SJSA1 (cell line): ENCODE data around the gene NFIX. TPM values are rescaled to one million over a fixed set of nuclear protein-coding genes. Genes with fewer than 3 reads are reported as not detected.

Experiments used
- DNase-seq, 2 experiments: peaks; one replicate each; pipeline ENCODE4 v3.0.0-alpha.2; 2015 to 2020; ENCODE audit warnings: low spot score in 2 of 2, low read depth in 1 of 2
- H3K27ac ChIP-seq: fragments of 250-450 bp; sonication (Bioruptor Pico); 2 replicates; pipeline ENCODE4 v1.5.1; 2020; ENCODE audit warnings: mild to moderate bottlenecking, moderate library complexity
- H3K27me3 ChIP-seq: fragments of 250-450 bp; sonication (Bioruptor Pico); replicated peaks from 2 replicates; pipeline ENCODE4 v1.5.1; 2020; ENCODE audit warnings: mild to moderate bottlenecking, moderate library complexity
- H3K36me3 ChIP-seq: fragments of 250-450 bp; sonication (Bioruptor Pico); 2 replicates; pipeline ENCODE4 v1.5.1; 2020; ENCODE audit warnings: mild to moderate bottlenecking
- H3K4me1 ChIP-seq: fragments of 250-450 bp; sonication (Bioruptor Pico); replicated peaks from 2 replicates; pipeline ENCODE4 v1.6.1; 2021; ENCODE audit warnings: mild to moderate bottlenecking
- H3K4me3 ChIP-seq: fragments of 250-450 bp; sonication (Bioruptor Pico); 2 replicates; pipeline ENCODE4 v1.5.1; 2020; ENCODE audit warnings: mild to moderate bottlenecking
- H3K9me3 ChIP-seq: fragments of 250-450 bp; sonication (Bioruptor Pico); replicated peaks from 2 replicates; pipeline ENCODE4 v1.5.1; 2020; ENCODE audit warnings: mild to moderate bottlenecking
- total RNA-seq: library from RNA; depleted of rRNA; stranded (reverse); fragments of >200 nt; shearing (Covaris generic); gene quantifications from 2 replicates; pipeline ENCODE4 v1.2.3, GENCODE V29; 2014

NFIX gene
- total RNA-seq, 1 experiment from 2014 or later, result 10.9 TPM

DNA sequence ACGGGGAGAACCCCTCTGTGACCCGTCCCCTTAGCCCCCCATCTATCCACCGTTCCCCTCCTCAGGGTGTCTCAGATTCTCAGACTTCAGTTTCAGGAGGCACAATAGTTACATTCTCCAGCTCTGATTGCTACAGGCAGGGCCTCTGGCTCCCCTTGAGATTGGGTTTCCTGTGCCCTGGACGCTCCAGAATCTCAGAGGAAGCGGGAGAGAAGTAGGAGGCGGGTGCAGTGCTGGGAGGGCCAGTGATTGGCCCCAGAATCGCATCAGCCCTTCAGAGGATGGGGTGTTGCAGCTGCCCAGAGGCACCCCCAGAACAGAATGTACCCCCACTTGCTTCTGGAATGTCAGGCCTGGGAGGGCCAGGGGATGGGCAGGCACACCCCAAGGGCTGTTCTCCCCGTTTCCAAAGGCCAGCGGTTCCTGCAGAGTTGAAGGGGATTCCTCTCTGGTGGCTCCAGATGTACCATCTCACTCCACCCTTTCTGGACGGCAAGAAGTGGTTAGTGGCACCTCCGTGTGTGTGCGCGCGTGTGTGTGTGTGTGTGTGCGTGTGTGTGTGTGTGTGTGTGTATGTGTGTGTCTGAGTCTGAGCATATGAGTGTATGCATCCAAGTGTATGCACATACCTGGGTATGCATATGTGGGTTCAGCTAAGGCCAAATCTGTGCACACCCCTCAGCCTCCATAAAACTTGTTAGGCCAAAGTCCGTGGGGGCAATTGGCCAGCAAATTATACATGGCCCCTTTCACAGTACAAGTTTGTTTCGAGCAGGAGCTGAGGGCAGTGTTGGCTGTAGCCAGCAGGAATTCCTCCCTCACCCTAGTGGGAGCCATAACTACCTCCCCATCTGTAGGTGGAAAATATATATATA is 71.9 kb downstream of the NFIX start:
- Histone ChIP-seq H3K27me3 (no peaks in the 10 kb centered on the region), H3K4me1 (no peaks in the 10 kb centered on the region)

DNA sequence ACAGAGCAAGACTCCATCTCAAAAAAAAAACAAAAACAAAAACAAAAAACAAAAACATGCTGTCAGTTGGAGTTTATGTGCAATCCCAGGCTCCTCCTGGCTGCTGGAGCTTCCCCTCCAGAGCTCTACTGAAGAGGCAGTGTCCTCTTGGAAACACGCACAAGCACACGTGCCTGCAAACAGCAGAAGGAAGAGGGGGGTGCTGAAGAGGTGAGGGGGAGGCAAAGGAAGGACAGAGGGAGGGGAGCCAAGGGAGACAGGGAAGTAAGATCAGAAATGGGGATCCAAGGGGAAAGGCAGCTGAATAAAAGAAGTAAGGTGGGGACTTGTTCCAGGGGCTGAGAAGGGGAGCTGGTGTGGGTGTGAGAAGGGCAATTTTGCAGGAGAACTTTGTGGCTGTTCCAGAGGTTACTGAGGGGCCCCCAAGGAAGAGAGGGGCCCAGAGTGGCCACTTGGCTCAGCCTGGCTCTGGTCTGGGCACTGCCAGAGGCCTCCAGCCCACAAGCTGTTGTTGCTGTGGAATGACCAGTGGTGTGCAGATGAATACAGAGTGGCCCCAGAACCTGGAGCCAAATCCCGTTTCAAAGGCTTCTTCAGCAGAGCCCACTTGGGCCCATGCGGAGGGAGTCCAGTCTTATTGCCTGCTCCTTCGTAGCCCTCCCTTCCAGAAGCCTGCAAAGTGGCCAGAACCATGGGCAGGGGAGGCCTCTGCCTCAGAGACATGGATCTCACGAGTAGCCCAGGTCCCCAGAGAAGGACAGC is 73.0 kb downstream of the NFIX start:
- Histone ChIP-seq H3K9me3 (no peaks in the 10 kb centered on the region), H3K4me1 (no peaks in the 10 kb centered on the region), H3K27me3 (no peaks in the 10 kb centered on the region), H3K27ac (no peak overlapping the region), H3K4me3 (no peak overlapping the region), H3K36me3 (no peaks in the 10 kb centered on the region; the same call in 1 of the 2 replicates)
- no peak for DNase-seq

More for the DNA sequence above, 71.9 kb downstream of the NFIX start:
- Histone ChIP-seq H3K4me3 (no peak overlapping the region), H3K9me3 (no peaks in the 10 kb centered on the region), H3K36me3 (peaks cover 3% of the 10 kb centered on the region; the same call in 1 of the 2 replicates), H3K27ac (no peak overlapping the region)
- DNase-seq, result no peak

DNA sequence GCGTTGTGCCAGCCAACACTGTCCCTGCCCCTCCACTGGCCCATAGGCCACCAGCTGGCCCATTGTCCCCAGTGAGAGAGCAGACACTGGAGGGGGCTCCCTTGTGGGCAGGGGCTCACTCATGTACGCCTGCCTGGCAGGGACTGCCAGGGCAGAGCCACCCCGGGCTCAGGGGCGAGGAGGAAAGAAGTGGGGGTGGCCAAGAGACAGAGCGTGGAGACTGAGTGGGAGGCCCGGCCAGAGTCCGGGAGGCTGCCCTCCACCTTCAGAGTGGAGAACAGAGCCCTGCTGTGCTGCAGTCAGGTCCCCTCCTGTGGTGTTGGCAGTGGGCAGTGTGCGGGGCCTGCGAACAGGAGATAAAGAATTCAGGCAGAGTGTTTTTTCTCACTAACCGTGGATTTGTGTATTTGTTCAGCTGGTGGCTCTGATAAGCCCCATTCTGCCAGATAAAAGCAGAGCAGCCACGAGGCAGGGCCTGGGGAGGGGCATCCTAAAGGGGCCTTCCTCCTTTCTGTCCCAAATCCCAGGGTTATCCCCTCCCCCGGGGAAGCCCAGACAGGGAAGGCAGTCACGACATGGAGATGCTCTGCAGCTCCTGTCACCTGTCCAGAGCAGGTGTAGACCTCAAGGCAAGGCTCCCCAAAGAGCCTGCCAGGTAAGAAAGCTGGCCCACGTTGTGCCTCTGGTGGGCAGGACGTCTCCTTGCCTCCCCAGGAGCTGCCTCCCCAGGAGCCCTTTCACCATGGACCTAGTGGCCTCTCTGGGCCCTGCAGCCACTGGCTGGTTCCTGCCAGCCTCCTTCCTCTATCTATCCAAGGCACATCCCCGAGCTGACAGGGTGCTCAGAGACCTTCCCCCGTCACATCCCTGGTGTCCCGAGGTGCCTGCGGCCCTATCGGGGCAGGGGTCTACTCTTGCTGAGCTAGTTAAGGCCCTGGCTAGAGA is 74.4 kb downstream of the NFIX start:
- DNase-seq, result no peak
- H3K27me3 ChIP-seq, result no peaks in the 10 kb centered on the region
- H3K27ac ChIP-seq, result no peak overlapping the region
- no peaks in the 10 kb centered on the region for H3K9me3 ChIP-seq
- no peak overlapping the region for H3K4me3 ChIP-seq
- no peaks in the 10 kb centered on the region for H3K4me1 ChIP-seq
- H3K36me3 ChIP-seq, result peaks cover 5% of the 10 kb centered on the region; the same call in 1 of the 2 replicates

DNA sequence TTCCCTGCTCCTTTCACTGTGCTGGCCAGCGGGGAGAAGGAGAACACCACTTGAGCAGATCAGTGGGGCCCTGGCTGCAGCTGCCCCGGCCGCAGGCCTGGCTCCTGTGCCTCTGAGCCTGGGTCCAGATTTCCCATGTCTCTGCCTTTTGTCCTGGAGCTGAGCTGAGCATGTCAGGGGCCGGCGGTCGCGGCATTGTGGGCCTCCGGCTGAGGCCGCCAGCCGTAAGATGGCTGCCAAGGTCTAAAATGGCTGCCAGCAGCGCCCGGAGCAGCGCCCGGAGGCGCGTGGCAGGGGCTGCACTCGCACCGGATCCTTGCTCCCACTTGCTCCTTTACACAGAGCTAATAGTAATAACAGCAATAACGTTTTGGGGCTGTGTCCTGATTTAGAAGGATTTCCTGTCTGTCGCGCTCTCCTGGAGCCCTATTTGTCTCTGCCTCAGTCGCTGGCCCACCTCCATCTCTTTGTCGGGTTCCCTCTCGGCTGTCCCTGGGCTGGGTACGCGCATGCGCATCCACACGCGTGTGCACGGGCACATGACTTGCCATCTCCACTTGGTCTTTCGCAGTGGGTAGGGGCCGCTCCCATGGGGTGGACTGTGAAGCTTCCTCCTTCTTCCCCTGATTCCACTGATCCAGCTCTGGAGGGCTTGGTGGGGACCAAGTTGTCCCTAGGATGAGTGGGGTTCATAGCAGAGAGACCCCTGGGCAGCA is 75.3 kb downstream of the NFIX start:
- Histone ChIP-seq H3K27ac (no peak overlapping the region), H3K36me3 (peaks cover 5% of the 10 kb centered on the region), H3K27me3 (no peaks in the 10 kb centered on the region), H3K4me1 (no peaks in the 10 kb centered on the region), H3K4me3 (no peak overlapping the region), H3K9me3 (no peaks in the 10 kb centered on the region)
- DNase-seq, result no peak

DNA sequence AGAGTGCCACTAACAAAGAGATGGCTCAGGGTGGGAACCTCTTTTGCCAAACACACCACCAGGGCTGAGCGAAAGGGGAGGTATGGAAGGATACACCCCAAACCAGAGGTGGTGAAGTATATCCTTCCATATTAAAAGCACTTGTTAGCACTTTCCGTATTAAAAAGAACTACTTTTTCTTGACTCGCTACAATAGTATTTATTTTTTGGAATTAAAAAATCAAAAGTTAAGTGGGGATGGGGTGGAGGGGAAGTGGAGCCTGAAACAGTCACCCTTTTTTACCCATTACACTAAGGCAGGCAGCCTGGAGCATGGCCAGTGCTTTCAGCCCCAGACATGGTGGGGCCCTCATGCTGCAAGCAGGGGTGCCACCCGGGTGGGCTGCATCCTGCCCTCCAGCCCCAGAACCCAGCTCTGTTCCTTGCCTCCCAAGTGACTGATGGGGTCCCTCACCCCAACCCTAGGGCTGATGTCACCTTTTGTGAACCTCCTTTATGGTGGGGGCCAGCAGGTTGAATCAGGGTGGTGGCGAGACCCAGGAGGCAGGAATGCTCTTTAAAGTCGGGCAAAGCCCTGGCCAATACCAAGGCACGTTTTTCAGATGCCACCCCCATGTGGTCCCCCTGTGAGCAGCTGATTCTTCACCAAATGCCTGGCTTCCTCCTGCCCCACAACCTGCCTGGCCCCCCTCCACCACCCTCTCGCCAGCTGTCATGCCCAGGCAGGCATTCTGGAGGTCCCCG is 76.3 kb downstream of the NFIX start:
- H3K36me3 ChIP-seq, result peaks cover 12% of the 10 kb centered on the region
- H3K9me3 ChIP-seq, result no peaks in the 10 kb centered on the region
- H3K27ac ChIP-seq, result no peak overlapping the region
- no peaks in the 10 kb centered on the region for H3K27me3 ChIP-seq
- H3K4me1 ChIP-seq, result no peaks in the 10 kb centered on the region
- DNase-seq, result no peak
- H3K4me3 ChIP-seq, result no peak overlapping the region

DNA sequence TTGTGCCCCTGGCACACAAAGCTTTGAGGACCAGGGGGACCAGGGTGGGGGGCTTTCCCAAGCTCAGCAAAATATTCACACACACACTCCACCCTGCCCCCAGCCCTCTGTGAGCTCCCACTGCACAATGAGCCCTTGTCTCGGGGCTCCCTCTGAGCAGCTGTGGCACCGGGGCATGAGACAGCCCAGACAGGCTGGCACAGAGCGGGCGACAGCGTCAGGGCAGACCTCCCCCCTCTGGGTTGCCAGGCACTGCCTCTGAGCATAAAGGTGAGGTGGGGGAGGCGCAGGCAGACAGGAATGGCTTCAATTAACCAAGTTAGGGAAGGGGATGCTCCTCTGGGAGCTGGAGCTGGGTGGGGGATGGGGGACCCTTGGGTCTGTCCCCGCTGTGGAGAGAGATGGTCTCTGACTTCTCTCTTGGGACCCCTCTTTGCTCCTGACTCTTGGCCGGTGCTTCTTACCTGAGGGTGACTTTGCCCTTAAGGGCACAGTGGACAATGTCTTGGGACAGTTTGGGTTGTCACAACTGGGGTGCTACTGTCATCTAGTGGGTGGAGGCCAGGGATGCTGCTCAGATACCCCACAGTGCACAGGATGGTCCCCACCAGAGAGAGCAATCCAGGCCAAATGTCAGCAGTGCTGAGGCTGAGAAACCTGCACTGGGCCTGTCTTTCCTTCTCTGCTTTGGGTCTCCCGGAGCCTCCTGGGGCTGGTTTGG is 77.1 kb downstream of the NFIX start:
- Histone ChIP-seq H3K4me1 (no peaks in the 10 kb centered on the region), H3K27ac (no peak overlapping the region), H3K9me3 (no peaks in the 10 kb centered on the region), H3K27me3 (no peaks in the 10 kb centered on the region), H3K36me3 (peaks cover 14% of the 10 kb centered on the region), H3K4me3 (no peak overlapping the region)
- DNase-seq, result no peak

DNA sequence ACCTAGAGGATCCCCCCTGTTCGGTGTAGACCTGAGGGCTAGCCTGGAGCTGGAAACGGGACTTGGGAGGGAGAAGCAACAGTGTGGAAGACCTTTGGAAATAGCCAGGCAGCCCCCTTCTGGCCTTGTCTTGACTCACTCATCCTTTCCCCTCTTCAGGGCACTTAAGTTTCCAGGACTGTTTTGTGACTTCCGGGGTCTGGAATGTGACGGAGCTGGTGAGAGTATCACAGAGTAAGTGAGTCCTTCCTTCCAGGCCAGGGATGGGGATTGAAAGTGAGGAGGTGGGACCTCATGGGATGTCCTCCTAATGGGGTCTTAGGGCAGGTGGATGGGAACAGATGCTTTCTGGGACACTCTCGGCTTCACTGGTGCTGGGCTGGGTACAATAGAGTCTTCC is 78.0 kb downstream of the NFIX start:
- Histone ChIP-seq H3K4me1 (no peaks in the 10 kb centered on the region), H3K36me3 (peaks cover 19% of the 10 kb centered on the region), H3K27ac (no peak overlapping the region), H3K9me3 (no peaks in the 10 kb centered on the region), H3K4me3 (no peak overlapping the region), H3K27me3 (no peaks in the 10 kb centered on the region)
- no peak for DNase-seq

DNA sequence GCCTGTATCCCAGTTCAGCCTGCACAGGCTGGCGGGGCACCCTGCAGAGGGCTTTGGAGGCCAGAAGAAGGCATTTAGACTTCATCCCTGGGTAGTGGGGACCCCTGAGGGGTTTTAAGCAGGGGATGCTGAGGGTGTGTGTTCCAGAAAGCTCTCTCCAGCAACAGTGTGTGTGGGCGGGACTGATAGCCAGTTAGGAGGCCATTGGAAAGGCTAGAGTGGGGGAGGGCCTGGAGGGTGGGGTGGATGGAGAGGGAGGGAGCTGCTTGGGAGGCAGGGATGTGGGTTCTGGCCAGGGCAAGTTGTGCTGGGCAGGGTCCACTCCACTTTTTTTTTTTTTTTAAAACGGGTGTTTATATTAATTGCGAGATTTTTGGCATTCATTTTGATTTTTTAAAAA is 79.1 kb downstream of the NFIX start:
- H3K4me1 ChIP-seq, result peaks cover 6% of the 10 kb centered on the region
- no peaks in the 10 kb centered on the region for H3K9me3 ChIP-seq
- no peak overlapping the region for H3K4me3 ChIP-seq
- no peaks in the 10 kb centered on the region for H3K27me3 ChIP-seq
- peaks cover 29% of the 10 kb centered on the region for H3K36me3 ChIP-seq
- no peak for DNase-seq
- no peak overlapping the region for H3K27ac ChIP-seq

DNA sequence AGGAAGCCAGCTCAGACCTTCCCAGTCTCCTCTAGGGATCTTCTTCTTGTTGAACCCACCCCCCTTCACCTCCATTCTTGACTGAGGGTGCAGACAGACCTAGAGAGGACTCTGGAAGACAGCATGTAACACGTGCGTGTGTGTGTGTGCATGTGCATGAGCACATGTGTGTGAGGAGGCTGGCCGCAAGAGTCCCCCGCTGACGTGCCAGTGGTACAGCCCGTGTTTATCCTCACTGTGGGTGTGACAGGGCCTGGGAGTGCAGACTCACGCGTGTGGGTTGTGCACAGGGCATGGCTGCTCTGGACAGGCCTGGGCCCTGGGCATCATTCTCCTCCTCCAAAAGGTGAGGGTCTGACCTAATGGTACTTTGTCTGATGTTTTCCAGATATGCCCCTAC is 81.0 kb downstream of the NFIX start:
- no peak overlapping the region for H3K27ac ChIP-seq
- H3K4me3 ChIP-seq, result no peak overlapping the region
- H3K9me3 ChIP-seq, result no peaks in the 10 kb centered on the region
- peaks cover 36% of the 10 kb centered on the region for H3K36me3 ChIP-seq
- H3K27me3 ChIP-seq, result no peaks in the 10 kb centered on the region
- peaks cover 18% of the 10 kb centered on the region for H3K4me1 ChIP-seq
- no peak for DNase-seq

DNA sequence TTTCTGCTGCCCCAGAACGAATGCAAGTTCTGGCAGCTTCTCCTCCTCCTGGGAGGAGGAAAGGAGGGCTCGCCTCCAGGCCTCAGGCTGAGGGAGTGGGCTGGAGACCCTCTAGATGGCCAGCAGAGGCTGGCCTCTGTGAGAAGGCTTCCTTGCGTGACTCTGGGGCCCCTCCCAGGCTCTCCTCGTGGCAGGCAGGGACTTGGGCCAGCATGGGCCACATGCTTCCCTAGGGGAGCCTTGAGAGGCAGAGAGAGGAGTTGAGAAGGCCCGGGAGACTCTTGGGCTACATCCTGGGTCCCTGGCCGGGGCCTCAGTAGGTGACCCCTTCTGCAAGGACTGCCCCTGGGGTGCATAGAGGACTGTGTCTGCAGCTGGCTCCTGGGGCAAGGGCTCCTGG is 81.5 kb downstream of the NFIX start:
- Histone ChIP-seq H3K27me3 (no peaks in the 10 kb centered on the region), H3K36me3 (peaks cover 39% of the 10 kb centered on the region), H3K9me3 (no peaks in the 10 kb centered on the region), H3K4me1 (peaks cover 18% of the 10 kb centered on the region), H3K27ac (no peak overlapping the region), H3K4me3 (no peak overlapping the region)
- no peak for DNase-seq

DNA sequence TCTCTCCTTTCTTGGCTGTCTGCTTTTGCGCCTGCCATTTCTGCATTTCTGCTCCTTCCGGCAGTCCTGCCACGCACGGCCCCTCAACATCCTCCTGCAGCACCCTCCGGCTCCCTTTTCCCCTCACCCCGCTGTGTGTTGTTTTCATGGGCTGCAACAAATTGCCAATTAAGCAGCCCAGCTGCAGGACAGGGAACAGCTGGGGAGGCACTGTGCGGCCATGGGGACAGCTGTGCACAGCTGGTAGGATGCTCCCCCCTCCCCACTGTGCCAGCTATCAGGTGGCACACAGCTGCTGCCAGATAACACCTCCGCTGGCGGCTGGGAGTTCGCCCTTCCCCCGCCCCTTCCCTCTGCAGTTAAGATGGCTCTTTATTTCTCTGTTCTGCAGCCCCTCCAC is 82.0 kb downstream of the NFIX start:
- DNase-seq, result no peak
- H3K27ac ChIP-seq, result no peak overlapping the region
- H3K4me1 ChIP-seq, result peaks cover 18% of the 10 kb centered on the region
- H3K4me3 ChIP-seq, result no peak overlapping the region
- no peaks in the 10 kb centered on the region for H3K9me3 ChIP-seq
- H3K36me3 ChIP-seq, result peaks cover 42% of the 10 kb centered on the region
- H3K27me3 ChIP-seq, result no peaks in the 10 kb centered on the region

DNA sequence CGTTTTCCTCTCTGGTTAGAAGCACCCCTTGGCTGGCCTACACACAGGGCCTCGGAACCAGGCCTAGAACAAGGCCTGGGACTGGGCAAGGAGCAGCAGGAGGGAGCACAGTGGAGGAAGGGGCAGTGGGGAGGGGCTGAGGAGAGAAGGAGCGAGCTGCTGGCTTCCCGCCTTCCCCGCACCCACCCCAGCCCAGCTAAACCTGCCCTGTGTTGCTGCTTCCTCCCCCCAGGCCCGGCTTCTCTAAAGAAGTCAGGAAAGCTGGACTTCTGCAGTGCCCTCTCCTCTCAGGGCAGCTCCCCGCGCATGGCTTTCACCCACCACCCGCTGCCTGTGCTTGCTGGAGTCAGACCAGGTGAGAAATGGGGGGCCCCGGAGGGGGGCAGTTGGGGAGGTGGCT is 83.1 kb downstream of the NFIX start:
- H3K9me3 ChIP-seq, result no peaks in the 10 kb centered on the region
- DNase-seq, result no peak
- no peaks in the 10 kb centered on the region for H3K27me3 ChIP-seq
- peaks cover 18% of the 10 kb centered on the region for H3K4me1 ChIP-seq
- H3K27ac ChIP-seq, result no peak overlapping the region
- H3K4me3 ChIP-seq, result no peak overlapping the region
- H3K36me3 ChIP-seq, result peaks cover 49% of the 10 kb centered on the region
